K562 treated with DMSO at 1 percent for 48 hours (cell line): ENCODE results near the gene IFNA14. TPM values are rescaled to one million over a fixed set of nuclear protein-coding genes. Genes with fewer than 3 reads are reported as not detected.

Source experiments
- total RNA-seq: library from RNA; unstranded; fragments of 300-600 nt; gene quantifications from 2 replicates; pipeline ENCODE4 v1.2.3, GENCODE V29; 2022; ENCODE audit warnings: low replicate concordance; ENCODE audit errors: extremely low read depth

Gene IFNA14
- total RNA-seq = not detected in 2 replicates

GRCh38 chr9:21239911-21240310, at the start of gene IFNA14:
TSS of gene IFNA14 (minus strand) at chr9:21240005. CDS start at chr9:21239935, 70 bp downstream.

DNA sequence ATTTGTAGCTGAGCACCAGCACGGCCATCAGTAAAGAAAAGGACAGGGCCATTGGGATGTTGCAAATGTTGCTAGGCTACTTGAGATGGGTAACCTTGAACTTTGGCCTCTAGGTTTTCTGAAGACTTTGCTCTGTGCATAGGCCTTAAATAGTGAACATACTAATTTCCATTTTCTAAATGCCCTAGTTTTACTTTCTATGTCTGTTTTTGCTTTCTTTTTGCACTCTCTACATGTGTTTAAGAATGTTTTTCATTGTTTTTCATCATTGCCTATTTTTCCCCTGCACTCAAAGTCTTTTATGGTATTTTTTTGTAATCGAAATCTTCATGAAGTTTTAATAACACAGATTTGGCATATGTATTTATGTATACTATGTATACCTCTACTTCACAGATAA, 11.7 kb downstream of the IFNA14 start, which contains the start of gene IFNA17:
IFNA17 (minus strand) TSS at position 101 of the 400 bp plus-strand sequence; CDS start at position 52, 49 bp downstream.

DNA sequence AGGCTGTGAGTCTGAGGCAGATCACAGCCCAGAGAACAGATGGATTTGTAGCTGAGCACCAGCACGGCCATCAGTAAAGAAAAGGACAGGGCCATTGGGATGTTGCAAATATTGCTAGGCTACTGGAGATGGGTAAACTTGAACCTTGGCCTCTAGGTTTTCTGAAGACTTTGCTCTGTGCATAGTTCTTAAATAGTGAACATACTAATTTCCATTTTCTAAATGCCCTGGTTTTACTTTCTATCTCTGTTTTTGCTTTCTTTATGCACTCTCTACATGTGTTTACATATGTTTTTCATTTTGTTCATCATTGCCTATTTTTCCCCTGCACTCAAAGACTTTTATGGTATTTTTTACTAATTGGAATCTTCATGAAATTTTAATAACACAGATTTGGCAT, 22.6 kb downstream of the IFNA14 start, which contains the start of gene IFNA16:
IFNA16 (minus strand) TSS at position 101 of the 400 bp plus-strand sequence; CDS start at position 95, 6 bp downstream.

DNA sequence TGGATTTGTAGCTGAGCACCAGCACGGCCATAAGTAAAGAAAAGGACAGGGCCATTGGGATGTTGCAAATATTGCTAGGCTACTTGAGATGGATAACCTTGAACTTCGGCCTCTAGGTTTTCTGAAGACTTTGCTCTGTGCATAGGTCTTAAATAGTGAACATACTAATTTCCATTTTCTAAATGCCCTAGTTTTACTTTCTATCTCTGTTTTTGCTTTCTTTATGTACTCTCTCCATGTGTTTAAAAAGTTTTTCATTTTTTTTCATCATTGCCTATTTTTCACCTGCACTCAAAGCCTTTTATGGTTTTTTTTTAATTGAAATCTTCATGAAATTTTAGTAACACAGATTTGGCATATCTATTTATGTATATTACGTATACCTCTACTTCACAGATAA, 32.8 kb downstream of the IFNA14 start, which contains the start of gene IFNA10:
IFNA10 (minus strand) TSS at position 101 of the 400 bp plus-strand sequence; CDS start at position 55, 46 bp downstream.

DNA sequence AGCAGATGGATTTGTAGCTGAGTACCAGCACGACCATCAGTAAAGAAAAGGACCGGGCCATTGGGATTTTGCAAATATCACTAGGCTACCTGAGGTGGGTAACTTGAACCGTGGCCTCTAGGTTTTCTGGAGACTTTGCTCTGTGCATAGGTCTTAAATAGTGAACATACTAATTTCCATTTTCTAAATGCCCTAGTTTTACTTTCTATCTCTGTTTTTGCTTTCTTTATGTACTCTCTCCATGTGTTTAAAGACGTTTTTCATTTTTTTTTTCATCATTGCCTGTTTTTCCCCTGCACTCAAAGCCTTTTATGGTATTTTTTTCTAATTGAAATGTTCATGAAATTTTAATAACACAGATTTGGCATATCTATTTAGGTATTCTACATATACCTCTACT, 37.7 kb downstream of the IFNA14 start, which contains the start of gene IFNA7:
IFNA7 (minus strand) TSS at position 101 of the 400 bp plus-strand sequence; CDS start at position 61, 40 bp downstream.

Other genes with a start within 250 kb of the IFNA14 start
- not detected in 2 replicates for gene HACD4, start 208.4 kb downstream of the IFNA14 start, total RNA-seq
- gene IFNB1, start 162.1 kb downstream of the IFNA14 start, total RNA-seq = not detected in 2 replicates
- gene IFNW1, start 98.2 kb downstream of the IFNA14 start, total RNA-seq = not detected in 2 replicates
- gene IFNA21, start 73.3 kb downstream of the IFNA14 start, total RNA-seq = not detected in 2 replicates
- gene IFNA4, start 52.4 kb downstream of the IFNA14 start, total RNA-seq = not detected in 2 replicates
- gene IFNA7, start 37.8 kb downstream of the IFNA14 start, total RNA-seq = not detected in 2 replicates
- gene IFNA10, start 32.9 kb downstream of the IFNA14 start, total RNA-seq = not detected in 2 replicates
- not detected in 2 replicates for gene IFNA16, start 22.7 kb downstream of the IFNA14 start, total RNA-seq
- not detected in 2 replicates for gene IFNA17, start 11.8 kb downstream of the IFNA14 start, total RNA-seq
- gene IFNA5, start 65.3 kb upstream of the IFNA14 start, total RNA-seq = not detected in 2 replicates
- gene KLHL9, start 95.4 kb upstream of the IFNA14 start, total RNA-seq = not detected in 2 replicates
- not detected in 2 replicates for gene IFNA6, start 110.9 kb upstream of the IFNA14 start, total RNA-seq
- gene IFNA13, start 128.1 kb upstream of the IFNA14 start, total RNA-seq = not detected in 2 replicates
- not detected in 2 replicates for gene IFNA2, start 145.4 kb upstream of the IFNA14 start, total RNA-seq
- gene IFNA8, start 169.1 kb upstream of the IFNA14 start, total RNA-seq = not detected in 2 replicates
- not detected in 2 replicates for gene IFNA1, start 200.4 kb upstream of the IFNA14 start, total RNA-seq
- gene IFNE, start 242.3 kb upstream of the IFNA14 start, total RNA-seq = not detected in 2 replicates